Activated CD4-positive, alpha-beta T cell treated with anti-CD3 and anti-CD28 coated beads, Interleukin-2, amount 50 U/mL, for 24 hours (primary cell): Measurements from ENCODE around the gene LIMCH1.

ENCODE experiments used
- DNase-seq, 2 donors: peaks; one replicate each; pipeline ENCODE4 v3.0.0-alpha.2; 2020; ENCODE audit warnings: low read depth in 1 of 2, low spot score in 1 of 2

The LIMCH1 gene

GRCh38 chr4:41532336-41532735 is 5.6 kb upstream of the LIMCH1 start:
- DNase-seq = no peak

DNA sequence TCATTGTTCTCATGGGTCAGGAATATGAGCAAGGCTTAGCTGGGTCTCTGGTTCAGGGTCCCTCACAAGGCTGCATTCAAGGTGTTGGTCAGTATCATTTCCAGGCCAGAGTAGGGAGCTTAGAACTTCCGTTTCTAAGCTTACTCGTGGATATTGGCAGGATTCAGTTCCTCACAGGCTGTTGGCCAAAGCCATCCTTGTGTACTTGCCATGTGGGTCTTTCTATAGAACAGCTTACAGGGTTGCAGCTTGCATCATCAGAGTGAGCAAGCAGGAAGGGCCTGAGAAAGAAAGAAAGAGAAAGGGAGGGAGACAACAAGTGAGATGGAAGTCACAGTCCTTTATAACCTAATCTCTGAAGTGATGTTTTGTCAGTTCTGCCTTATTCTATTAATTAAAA is 5.1 kb upstream of the LIMCH1 start:
- DNase-seq = no peak

- no peak for DNase-seq
These were observed 4.3 kb upstream of the LIMCH1 start for GRCh38 chr4:41533680-41534079.

DNA sequence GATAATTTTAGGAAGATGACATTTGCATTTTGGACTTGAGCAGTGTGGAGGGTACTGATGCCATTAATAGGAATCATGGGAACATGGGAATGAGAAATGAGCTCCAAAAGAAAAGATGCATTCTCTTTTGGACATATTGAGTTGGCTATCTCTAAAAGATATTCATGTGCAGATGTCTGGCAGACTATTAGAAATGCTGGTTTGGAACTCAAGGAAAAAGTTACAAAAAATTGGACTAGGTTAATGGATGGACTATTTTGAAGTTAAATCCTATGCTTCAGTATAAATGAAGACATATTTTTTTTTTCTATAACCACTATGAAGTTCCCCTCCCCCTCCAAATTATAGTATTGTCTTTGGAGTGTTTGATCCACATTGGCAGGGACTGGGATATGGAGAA is 3.6 kb upstream of the LIMCH1 start:
- DNase-seq = no peak

- DNase-seq = no peak
These were observed 2.0 kb upstream of the LIMCH1 start for GRCh38 chr4:41535911-41536371.

DNA sequence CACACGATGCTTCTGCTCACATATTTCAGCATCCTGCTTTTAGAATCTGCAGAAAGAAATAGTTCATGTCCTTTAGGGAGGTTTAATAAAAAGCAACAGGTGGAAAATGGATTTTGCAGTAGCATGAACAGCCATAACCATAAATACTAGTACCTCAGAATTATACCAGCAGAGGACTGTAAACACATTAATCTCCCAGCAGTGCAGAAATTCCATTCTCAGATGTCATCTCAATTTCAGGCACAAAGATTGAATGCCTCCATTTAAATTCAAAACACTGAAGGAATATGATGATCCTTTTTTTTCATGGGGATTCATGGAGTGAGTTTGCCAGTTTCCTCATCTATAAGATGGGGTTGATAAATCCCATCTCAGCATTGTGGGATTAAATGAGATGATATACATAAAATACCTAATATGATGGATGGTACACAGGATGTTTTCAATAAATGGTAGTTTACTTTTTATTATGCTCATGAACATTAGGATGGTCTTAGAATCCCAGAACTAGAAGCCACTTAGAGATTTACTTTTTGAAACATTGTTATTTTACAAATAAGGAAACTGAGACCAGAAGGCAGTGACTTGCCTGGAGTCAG is 566 bp upstream of the LIMCH1 start:
- DNase-seq = no peak

DNA sequence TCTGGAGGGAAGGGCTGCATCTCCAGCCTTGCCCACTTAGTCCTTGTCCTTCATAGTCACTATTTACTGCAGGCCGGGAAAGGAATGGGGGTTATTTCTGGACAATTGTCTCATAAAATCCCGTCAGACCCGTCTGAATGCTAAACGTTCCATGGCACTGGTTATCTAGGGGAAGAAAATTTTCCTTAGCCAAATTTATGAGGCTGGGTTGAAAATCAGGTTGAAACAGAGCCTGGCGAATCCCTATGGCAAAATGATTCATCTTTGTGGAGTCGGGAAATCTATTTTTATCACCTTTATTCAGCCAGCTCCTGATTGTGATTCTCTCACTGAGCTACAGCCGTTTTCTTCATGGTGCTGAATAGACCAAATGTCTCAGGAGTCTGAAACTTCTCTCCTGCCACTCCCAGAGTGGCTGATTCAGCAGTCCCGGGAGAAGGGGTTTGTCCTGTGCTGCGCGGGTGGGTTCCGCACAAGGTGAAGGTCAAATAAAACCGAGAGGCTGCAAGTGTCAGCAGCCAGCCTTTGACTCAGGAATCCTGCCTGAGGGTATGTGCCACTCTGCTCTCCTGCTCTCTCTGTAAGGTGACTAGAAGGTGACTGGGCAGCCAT is 1.0 kb downstream of the LIMCH1 start:
- no peak for DNase-seq

GRCh38 chr4:41539711-41540110 is 1.8 kb downstream of the LIMCH1 start:
- no peak for DNase-seq

DNA sequence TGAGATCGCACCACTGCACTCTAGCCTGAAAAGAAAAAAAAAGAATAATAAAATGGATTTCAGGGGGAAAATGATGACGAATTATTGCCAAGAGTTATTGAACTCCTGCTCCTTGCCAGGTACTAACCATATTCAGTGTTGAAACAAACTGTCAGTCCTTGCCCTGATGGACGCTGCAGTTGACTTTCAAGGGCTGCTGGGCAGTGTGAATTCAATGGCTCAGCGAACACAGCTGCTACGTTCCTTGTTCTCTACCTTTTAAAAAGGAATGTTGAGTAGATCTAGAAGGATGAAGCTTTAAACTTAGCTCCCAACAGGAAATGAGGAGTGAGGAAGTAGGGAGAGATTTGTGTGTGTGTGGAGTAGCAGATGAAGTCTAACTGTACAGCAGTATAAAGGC is 2.7 kb downstream of the LIMCH1 start:
- no peak for DNase-seq

GRCh38 chr4:41541687-41542094 is 3.7 kb downstream of the LIMCH1 start:
- no peak for DNase-seq

GRCh38 chr4:41542526-41543275 is 4.7 kb downstream of the LIMCH1 start:
- no peak for DNase-seq

DNA sequence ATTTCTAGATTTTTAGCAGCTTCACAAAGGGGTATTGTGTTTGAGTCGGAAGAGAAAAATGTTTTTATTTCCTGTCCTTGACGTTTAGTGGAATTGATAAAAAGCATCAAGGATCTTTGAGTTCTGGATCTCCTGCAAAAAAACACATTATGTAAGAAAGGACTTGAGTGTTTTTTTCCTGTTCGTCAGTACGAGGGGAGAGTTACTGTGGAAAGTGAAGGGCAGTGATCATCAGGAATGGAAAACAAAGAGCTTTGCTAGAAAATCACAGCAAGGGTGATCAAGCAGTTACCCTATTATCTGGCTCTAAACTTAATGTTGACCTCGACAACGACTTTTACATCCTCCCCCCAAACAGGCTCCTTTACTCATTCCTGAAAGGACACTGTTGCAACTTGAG is 7.3 kb downstream of the LIMCH1 start:
- DNase-seq = no peak

- no peak for DNase-seq
These were observed 8.7 kb downstream of the LIMCH1 start for GRCh38 chr4:41546638-41547037.

DNA sequence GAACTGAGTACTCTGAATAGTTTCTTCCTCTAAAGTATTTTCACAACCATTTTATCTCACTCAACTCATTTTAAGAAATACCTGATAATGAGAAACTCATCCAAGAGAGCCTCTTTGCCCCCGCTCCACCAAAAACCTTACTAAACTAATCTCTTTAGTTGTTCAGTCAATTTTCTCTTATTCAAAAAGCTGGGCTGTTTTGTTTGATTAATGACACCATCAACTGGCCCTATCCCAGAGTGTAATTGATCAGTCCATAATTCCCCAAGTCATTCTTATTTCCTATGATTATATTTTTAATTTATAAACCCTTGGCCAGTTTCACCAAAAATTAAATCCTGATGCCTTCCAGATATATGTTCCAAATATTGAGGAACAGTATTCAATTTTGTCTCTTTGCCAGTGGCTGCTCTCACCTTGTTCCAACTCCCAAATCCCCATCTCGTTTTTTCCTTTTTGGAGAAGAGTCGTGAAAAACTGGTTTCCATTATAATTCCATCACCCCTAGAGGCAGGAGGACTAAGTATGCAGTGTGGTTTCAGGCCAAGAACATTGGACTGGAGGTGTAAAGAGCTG is 10.4 kb downstream of the LIMCH1 start:
- no peak for DNase-seq

DNA sequence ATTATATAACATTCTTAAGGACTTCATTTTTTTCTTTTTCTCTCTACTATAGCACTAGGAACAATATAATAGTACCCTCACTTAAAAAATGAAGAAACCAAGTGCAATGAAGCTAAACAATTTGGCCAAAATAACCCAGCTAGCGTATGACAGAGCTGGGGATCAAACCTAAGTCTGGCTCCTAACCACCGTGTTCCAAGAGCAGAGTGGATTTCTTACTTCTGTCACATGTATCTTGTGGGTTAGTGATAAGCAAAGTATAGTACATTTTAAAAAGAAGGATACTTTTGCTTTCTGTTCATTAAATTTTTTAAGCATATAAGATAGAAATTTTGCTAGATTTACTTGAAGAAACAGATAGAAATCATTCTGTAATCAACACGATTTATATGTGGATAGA is 11.5 kb downstream of the LIMCH1 start:
- no peak for DNase-seq

DNA sequence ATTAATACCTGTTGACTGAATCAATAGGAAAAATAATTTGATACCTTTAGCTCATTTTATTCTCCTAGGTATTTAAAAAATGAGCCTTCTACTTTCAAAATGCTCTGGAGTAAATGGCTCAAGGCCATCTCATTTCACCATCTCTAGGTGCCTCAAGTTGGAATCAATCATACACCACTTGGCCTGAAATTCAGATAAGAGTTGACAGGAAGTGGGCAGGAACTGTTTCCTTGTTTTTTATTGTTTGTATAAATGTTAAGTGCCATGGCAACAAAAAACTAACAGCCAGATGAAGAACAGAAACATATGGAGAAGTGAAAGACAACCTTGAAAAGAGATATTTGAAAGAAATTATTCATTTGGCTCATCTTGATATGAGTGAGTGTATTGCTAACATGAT is 12.4 kb downstream of the LIMCH1 start:
- no peak for DNase-seq

GRCh38 chr4:41551536-41551935 is 13.6 kb downstream of the LIMCH1 start:
- DNase-seq = no peak

DNA sequence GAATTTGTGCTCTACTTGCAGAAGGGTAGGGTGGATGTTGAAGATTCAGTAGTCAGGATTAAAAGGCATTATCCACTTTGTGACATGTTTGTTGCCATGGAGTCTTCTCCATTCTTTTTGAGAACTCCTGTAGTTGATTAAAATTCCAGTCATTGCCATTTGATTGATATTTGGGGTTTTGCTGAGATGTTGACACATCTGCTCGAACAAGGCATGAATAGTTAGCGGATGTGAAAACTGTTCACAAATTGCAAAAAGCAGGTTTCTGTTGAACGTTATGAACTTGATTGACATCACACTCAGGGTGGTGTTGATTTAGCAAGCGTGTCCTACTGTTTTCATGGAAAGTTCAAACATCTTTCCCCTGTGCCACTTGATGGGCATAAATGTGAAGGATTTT is 16.9 kb downstream of the LIMCH1 start:
- no peak for DNase-seq

- DNase-seq = no peak
These were observed 18.6 kb downstream of the LIMCH1 start for GRCh38 chr4:41556526-41556925.

DNA sequence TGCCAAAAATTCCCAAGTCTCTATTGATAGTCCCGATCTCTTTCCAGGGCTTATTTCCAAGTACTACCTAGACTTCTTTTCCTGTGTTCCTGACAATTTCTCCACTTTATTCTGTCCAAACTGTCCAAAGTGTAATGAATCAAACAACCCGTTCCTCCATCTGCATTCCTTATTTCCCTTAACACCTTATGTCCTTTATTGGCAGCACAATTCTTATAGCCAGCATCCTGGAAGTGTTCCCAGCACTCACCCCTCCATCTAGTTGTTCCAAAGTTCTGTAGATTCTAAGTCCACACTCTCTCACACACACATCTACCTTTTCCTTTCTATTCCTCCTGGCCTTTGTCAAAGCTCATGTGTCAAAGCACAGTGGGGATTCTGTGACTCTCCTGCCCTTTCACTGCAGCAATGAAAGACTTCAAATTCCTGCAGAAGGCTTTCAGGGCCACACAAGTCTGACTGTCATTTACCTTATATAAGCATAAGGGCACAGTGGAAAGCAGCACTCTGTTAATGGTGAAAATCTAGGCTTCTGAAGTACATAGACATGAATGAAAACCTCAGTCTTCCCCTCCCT is 22.1 kb downstream of the LIMCH1 start:
- DNase-seq = no peak

DNA sequence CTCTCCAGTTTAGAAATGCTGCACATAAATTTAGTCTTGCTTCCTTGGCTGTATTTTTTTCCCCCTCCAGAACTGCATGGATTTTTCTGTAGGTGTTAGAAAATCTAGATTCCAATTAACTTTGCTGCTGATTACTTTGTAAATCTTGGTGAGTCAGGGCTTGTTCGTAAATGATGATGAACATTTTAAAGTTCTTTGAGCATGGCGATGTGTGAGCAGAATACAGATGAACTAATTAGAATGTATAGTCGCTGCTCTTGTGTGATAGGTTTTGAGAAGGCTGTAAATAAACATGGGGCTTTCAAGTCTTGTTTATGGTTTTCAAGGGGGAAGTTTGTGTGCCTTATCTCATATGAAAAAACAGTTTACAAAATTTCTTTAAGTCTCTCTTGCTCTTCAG is 23.3 kb downstream of the LIMCH1 start:
- no peak for DNase-seq

DNA sequence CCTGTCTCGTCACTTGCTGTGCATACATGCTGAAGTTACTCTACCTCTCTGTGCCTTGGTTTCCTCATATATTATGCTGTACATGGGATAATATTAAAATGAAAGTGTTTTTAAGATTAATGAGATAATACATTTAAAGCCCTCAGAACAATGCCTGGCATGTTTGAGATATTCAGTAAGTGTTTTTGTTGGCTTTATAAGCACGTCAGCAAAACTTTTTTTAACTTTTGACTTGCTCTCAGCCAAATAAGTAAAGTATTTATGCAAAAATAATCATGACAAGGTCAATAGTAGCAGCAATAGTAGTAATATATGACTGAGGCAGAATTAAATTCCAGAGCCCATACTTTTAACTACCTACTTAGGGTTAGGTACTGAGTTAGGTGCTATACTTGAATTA is 29.2 kb downstream of the LIMCH1 start:
- no peak for DNase-seq
